HEK293 (cell line): ENCODE measurements around the gene IFT80.

Source experiments
- CTCF ChIA-PET: fragments of 350-600 bp; formaldehyde crosslinking; extraction: SDS; loops from one replicate; lab custom pipeline; 2021; ENCODE audit warnings: antibody characterized with exemption; lab: Yijun Ruan, JAX
- POLR2A ChIA-PET: fragments of 300-600 bp; formaldehyde crosslinking; extraction: SDS; loops from one replicate; lab custom pipeline; 2020; ENCODE audit warnings: antibody characterized with exemption, inconsistent platforms; lab: Yijun Ruan, JAX
- H3K27ac ChIP-seq: fragments of 200-500 bp; sonication (Bioruptor generic); 2 replicates; pipeline ENCODE4 v1.5.1; 2014; ENCODE audit warnings: low read depth, low read length, control low read depth, inconsistent platforms; ENCODE audit errors: extremely low read depth
- H3K36me3 ChIP-seq, 2 experiments: fragments of 200-500 bp in 1 of 2; sonication (Bioruptor generic) in 1 of 2; 1 replicate in 1 of 2; 2 replicates in 1 of 2; pipeline ENCODE4 v1.5.1; 2014 to 2017; ENCODE audit warnings: inconsistent platforms in 2 of 2, low read length in 2 of 2; ENCODE audit not compliant: control insufficient read depth in 2 of 2, insufficient read depth in 1 of 2
- H3K4me1 ChIP-seq: fragments of 200-500 bp; sonication (Bioruptor generic); 2 replicates; pipeline ENCODE4 v1.5.1; 2014; ENCODE audit warnings: mild to moderate bottlenecking, low read length, inconsistent platforms; ENCODE audit not compliant: control insufficient read depth, insufficient read depth
- H3K4me3 ChIP-seq: 2 replicates; pipeline ENCODE4 v1.5.1; 2011; ENCODE audit warnings: low read depth, mild to moderate bottlenecking, control low read depth, low read length, moderate library complexity
- H3K9me3 ChIP-seq: fragments of 200-500 bp; sonication (Bioruptor generic); 2 replicates; pipeline ENCODE4 v1.5.1; 2014; ENCODE audit warnings: low read depth, low read length, inconsistent platforms; ENCODE audit not compliant: control insufficient read depth, insufficient read depth
- KLF1 ChIP-seq: fragments of 450-650 bp; formaldehyde crosslinking; IDR thresholded peaks from 2 replicates; pipeline ENCODE4 v1.5.1; 2016; ENCODE audit warnings: missing biosample characterization, missing genetic modification characterization
- KLF7 ChIP-seq: fragments of 450-650 bp; formaldehyde crosslinking; IDR thresholded peaks from 2 replicates; pipeline ENCODE4 v1.5.1; 2016; ENCODE audit warnings: missing biosample characterization, missing genetic modification characterization, borderline replicate concordance
- KLF9 ChIP-seq: fragments of 450-650 bp; formaldehyde crosslinking; IDR thresholded peaks from 2 replicates; pipeline ENCODE4 v1.5.1; 2016; ENCODE audit warnings: missing biosample characterization, missing genetic modification characterization, low read depth
- ZBTB1 ChIP-seq: fragments of 450-650 bp; formaldehyde crosslinking; IDR thresholded peaks from 2 replicates; pipeline ENCODE4 v1.5.1; 2016; ENCODE audit warnings: missing biosample characterization, missing genetic modification characterization
- ZBTB11 ChIP-seq: fragments of 450-650 bp; formaldehyde crosslinking; conservative IDR thresholded peaks from 2 replicates; pipeline ENCODE4 v1.5.1; 2016; ENCODE audit warnings: low read depth, missing biosample characterization, missing genetic modification characterization
- ZBTB26 ChIP-seq: fragments of 450-650 bp; formaldehyde crosslinking; optimal IDR thresholded peaks from 2 replicates; pipeline ENCODE3; 2016; ENCODE audit warnings: missing biosample characterization, mild to moderate bottlenecking, missing genetic modification characterization
- ZBTB44 ChIP-seq: fragments of 450-650 bp; IDR thresholded peaks from 2 replicates; pipeline ENCODE4 v1.5.1; 2018; ENCODE audit warnings: missing biosample characterization, mild to moderate bottlenecking, missing genetic modification characterization
- ZBTB48 ChIP-seq: fragments of 450-650 bp; formaldehyde crosslinking; IDR thresholded peaks from 2 replicates; pipeline ENCODE4 v1.5.1; 2016; ENCODE audit warnings: missing biosample characterization, missing genetic modification characterization
- ZIC2 ChIP-seq: fragments of 450-650 bp; formaldehyde crosslinking; IDR thresholded peaks from 2 replicates; pipeline ENCODE4 v1.5.1; 2016; ENCODE audit warnings: missing biosample characterization, missing genetic modification characterization
- ZNF121 ChIP-seq: fragments of 450-650 bp; formaldehyde crosslinking; IDR thresholded peaks from 2 replicates; pipeline ENCODE4 v1.5.1; 2016; ENCODE audit warnings: missing biosample characterization, missing genetic modification characterization
- ZNF157 ChIP-seq: fragments of 450-650 bp; formaldehyde crosslinking; IDR thresholded peaks from 2 replicates; pipeline ENCODE4 v1.5.1; 2016; ENCODE audit warnings: missing biosample characterization, missing genetic modification characterization
- ZNF174 ChIP-seq: fragments of 450-650 bp; formaldehyde crosslinking; IDR thresholded peaks from 2 replicates; pipeline ENCODE4 v1.5.0; 2017; ENCODE audit warnings: missing biosample characterization, mild to moderate bottlenecking, missing genetic modification characterization
- ZNF175 ChIP-seq: fragments of 450-650 bp; formaldehyde crosslinking; IDR thresholded peaks from 2 replicates; pipeline ENCODE4 v1.5.1; 2016; ENCODE audit warnings: missing biosample characterization, missing genetic modification characterization
- ZNF26 ChIP-seq: fragments of 450-650 bp; formaldehyde crosslinking; IDR thresholded peaks from 2 replicates; pipeline ENCODE4 v1.5.1; 2016; ENCODE audit warnings: missing biosample characterization, missing genetic modification characterization
- ZNF416 ChIP-seq: fragments of 450-650 bp; formaldehyde crosslinking; IDR thresholded peaks from 2 replicates; pipeline ENCODE4 v1.5.1; 2016; ENCODE audit warnings: missing biosample characterization, missing genetic modification characterization
- ZNF513 ChIP-seq: fragments of 450-650 bp; IDR thresholded peaks from 2 replicates; pipeline ENCODE4 v1.5.1; 2018; ENCODE audit warnings: missing biosample characterization, missing genetic modification characterization
- ZNF585B ChIP-seq: fragments of 450-650 bp; formaldehyde crosslinking; IDR thresholded peaks from 2 replicates; pipeline ENCODE4 v1.5.1; 2016; ENCODE audit warnings: missing biosample characterization, missing genetic modification characterization
- ZNF654 ChIP-seq: fragments of 450-650 bp; formaldehyde crosslinking; IDR thresholded peaks from 2 replicates; pipeline ENCODE4 v1.5.1; 2016; ENCODE audit warnings: low read depth, missing biosample characterization, missing genetic modification characterization
- ZNF670 ChIP-seq: fragments of 450-650 bp; formaldehyde crosslinking; IDR thresholded peaks from 2 replicates; pipeline ENCODE4 v1.5.1; 2016; ENCODE audit warnings: missing biosample characterization, missing genetic modification characterization, low read depth

Gene IFT80

GRCh38 chr3:160445854-160446253 is 46.8 kb upstream of the IFT80 start:
- no peak overlapping the region for H3K27ac ChIP-seq
- H3K36me3 ChIP-seq: peaks cover 3 to 23% of the 10 kb centered on the region in 2 experiments; a peak in 2 of 3 replicates
- TF ChIP-seq ZNF121 (tag by site-specific recombination) (peak; percentile 86), ZNF26 (no peak)
- no peaks in the 10 kb centered on the region for H3K9me3 ChIP-seq
- POLR2A ChIA-PET: interaction anchor here (1.1 kb wide), 1 partner anchor 46 kb away, joined by 3 read pairs; no protein-coding TSS in a partner anchor
- H3K4me1 ChIP-seq: no peaks in the 10 kb centered on the region
- H3K4me3 ChIP-seq: no peak overlapping the region
- CTCF ChIA-PET: no interaction called here

- no peak overlapping the region for H3K4me3 ChIP-seq
- peaks cover 3 to 24% of the 10 kb centered on the region in 2 experiments; a peak in 2 of 3 replicates for H3K36me3 ChIP-seq
- 0 out of 2 replicates have a peak, but pooled peaks cover 2% of the 10 kb centered on the region for H3K4me1 ChIP-seq
- ChIA-PET CTCF (interaction anchor here (0.7 kb wide), 1 partner anchor 42 kb away, joined by 3 read pairs; no protein-coding TSS in a partner anchor), POLR2A (no interaction called here)
- TF ChIP-seq ZNF157 (no peak), ZIC2 (tag by site-specific recombination) (no peak), ZBTB11 (tag by site-specific recombination) (no peak), ZBTB1 (tag by site-specific recombination) (no peak), KLF7 (no peak), ZBTB48 (tag by site-specific recombination) (no peak), ZNF585B (tag by site-specific recombination) (no peak), ZBTB26 (tag by site-specific recombination) (no peak), ZNF174 (no peak), KLF1 (tag by site-specific recombination) (no peak), ZNF175 (tag by site-specific recombination) (no peak), ZBTB44 (tag by site-specific recombination) (no peak), ZNF416 (tag by site-specific recombination) (no peak), KLF9 (no peak), ZNF513 (tag by site-specific recombination) (no peak), ZNF654 (no peak), ZNF670 (no peak)
- no peaks in the 10 kb centered on the region for H3K9me3 ChIP-seq
- H3K27ac ChIP-seq: no peak overlapping the region
Observed at GRCh38 chr3:160444411-160444810, 45.4 kb upstream of the IFT80 start.
